Sigmoid colon (tissue), 4 donors: ENCODE results near the gene DNAI1.

Source experiments
- POLR2A ChIP-seq, 2 donors: fragments of 450-650 bp; IDR thresholded peaks; one replicate each; pipeline ENCODE4 v1.6.1; 2016; ENCODE audit warnings: antibody characterized with exemption in 2 of 2, mild to moderate bottlenecking in 2 of 2, moderate library complexity in 2 of 2
- POLR2AphosphoS5 ChIP-seq, 4 donors: sonication (generic); formaldehyde crosslinking; IDR thresholded peaks; one replicate each; pipeline ENCODE4 v1.6.1; 2017; ENCODE audit warnings: antibody characterized with exemption in 4 of 4
- TF ChIP-seq, protein P1 (sequence below), 4 experiments: fragments of 450-650 bp in 3 of 4; fragments of 200-600 bp in 1 of 4; IDR thresholded peaks; one replicate each; pipeline ENCODE4 v1.5.1; 2016 to 2019; ENCODE audit warnings: antibody characterized with exemption in 4 of 4, mild to moderate bottlenecking in 3 of 4, moderate library complexity in 2 of 4

DNA sequence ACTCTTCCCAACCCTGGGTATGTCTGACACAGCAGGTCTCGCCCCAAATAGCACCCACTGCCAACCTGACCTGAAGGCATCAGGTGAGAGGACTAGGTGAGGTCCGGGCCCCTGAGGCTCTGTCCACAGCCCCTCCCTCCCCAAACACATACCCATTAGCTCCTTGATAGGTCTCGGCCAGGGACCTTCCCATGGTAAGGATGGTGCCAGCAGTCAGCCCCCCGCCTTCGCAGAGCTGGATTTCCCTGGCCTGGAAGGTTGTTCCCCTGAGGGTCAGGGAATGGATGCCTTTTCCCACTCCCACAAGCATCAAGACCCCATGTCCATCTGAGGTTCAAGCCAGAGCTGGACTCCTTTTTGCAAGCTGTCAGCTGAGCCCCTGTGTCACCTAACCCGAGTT is 61.5 kb downstream of the DNAI1 start:
- TF ChIP-seq, protein P1, sequence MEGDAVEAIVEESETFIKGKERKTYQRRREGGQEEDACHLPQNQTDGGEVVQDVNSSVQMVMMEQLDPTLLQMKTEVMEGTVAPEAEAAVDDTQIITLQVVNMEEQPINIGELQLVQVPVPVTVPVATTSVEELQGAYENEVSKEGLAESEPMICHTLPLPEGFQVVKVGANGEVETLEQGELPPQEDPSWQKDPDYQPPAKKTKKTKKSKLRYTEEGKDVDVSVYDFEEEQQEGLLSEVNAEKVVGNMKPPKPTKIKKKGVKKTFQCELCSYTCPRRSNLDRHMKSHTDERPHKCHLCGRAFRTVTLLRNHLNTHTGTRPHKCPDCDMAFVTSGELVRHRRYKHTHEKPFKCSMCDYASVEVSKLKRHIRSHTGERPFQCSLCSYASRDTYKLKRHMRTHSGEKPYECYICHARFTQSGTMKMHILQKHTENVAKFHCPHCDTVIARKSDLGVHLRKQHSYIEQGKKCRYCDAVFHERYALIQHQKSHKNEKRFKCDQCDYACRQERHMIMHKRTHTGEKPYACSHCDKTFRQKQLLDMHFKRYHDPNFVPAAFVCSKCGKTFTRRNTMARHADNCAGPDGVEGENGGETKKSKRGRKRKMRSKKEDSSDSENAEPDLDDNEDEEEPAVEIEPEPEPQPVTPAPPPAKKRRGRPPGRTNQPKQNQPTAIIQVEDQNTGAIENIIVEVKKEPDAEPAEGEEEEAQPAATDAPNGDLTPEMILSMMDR (IDR thresholded peaks at IDR 0.05): no peak
- TF ChIP-seq POLR2A (IDR thresholded peaks at IDR 0.05) (no peak), POLR2AphosphoS5 (IDR thresholded peaks at IDR 0.05) (no peak)
